Mucosa of descending colon (tissue), 3 donors: Measurements from ENCODE around the gene ABCA2. TPM values are rescaled to one million over a fixed set of nuclear protein-coding genes. Genes with fewer than 3 reads are reported as not detected.

ENCODE experiments used
- ATAC-seq: fragments of 200-7000 bp; cut with Tn5 transposase; one replicate; pipeline ENCODE4 v1.9.1; 2020; ENCODE audit warnings: mild to moderate bottlenecking, moderate library complexity
- DNase-seq, 3 donors: peaks; one replicate each; pipeline ENCODE4 v3.0.0-alpha.2; 2020
- H3K36me3 ChIP-seq: fragments of 200-600 bp; one replicate; pipeline ENCODE4 v1.8.0; 2021; ENCODE audit warnings: low read depth, mild to moderate bottlenecking
- H3K4me1 ChIP-seq: fragments of 200-600 bp; one replicate; pipeline ENCODE4 v1.8.0; 2021; ENCODE audit warnings: low read depth, mild to moderate bottlenecking
- H3K4me3 ChIP-seq: fragments of 200-600 bp; one replicate; pipeline ENCODE4 v1.8.0; 2021; ENCODE audit warnings: mild to moderate bottlenecking
- H3K9me3 ChIP-seq: fragments of 200-600 bp; one replicate; pipeline ENCODE4 v1.8.0; 2021; ENCODE audit warnings: mild to moderate bottlenecking
- intact Hi-C, 2 donors: fragments of 100-400 bp; cut with DNase I in 1 of 2; cut with micrococcal nuclease in 1 of 2; formaldehyde crosslinking; loops; one replicate each; pipeline versions ENCODE4 v1.11.0 to v1.11.1; 2022; cut with DNase I, micrococcal nuclease
- long read RNA-seq, 2 donors: library from polyadenylated mRNA; unstranded; transcript quantifications; one replicate each; pipeline ENCODE4 v2.0.0, GENCODE V29; 2019 to 2021
- total RNA-seq, 3 donors: library from RNA; stranded (reverse); fragmentation: NEBNext Ultra II Directional in 2 of 3; extraction: Animal tissue kit (Norgen Biotek cat#: 25700) in 2 of 3; gene quantifications; one replicate each; pipeline versions ENCODE4 v1.2.1 to v1.2.4, GENCODE V29; 2021 to 2023
- TF ChIP-seq, protein P1 (sequence below): fragments of 200-600 bp; IDR thresholded peaks from one replicate; pipeline ENCODE4 v1.8.0; 2022; ENCODE audit warnings: antibody characterized with exemption, mild to moderate bottlenecking
- donor health status: DM: no; HTN: no; CAD: no; lungs with moderate emphysema.
- donor health status: DM: no; HTN: no; CAD: no.
- donor health status: DM: no; HTN: yes; CAD: no.

The ABCA2 gene, protein sequence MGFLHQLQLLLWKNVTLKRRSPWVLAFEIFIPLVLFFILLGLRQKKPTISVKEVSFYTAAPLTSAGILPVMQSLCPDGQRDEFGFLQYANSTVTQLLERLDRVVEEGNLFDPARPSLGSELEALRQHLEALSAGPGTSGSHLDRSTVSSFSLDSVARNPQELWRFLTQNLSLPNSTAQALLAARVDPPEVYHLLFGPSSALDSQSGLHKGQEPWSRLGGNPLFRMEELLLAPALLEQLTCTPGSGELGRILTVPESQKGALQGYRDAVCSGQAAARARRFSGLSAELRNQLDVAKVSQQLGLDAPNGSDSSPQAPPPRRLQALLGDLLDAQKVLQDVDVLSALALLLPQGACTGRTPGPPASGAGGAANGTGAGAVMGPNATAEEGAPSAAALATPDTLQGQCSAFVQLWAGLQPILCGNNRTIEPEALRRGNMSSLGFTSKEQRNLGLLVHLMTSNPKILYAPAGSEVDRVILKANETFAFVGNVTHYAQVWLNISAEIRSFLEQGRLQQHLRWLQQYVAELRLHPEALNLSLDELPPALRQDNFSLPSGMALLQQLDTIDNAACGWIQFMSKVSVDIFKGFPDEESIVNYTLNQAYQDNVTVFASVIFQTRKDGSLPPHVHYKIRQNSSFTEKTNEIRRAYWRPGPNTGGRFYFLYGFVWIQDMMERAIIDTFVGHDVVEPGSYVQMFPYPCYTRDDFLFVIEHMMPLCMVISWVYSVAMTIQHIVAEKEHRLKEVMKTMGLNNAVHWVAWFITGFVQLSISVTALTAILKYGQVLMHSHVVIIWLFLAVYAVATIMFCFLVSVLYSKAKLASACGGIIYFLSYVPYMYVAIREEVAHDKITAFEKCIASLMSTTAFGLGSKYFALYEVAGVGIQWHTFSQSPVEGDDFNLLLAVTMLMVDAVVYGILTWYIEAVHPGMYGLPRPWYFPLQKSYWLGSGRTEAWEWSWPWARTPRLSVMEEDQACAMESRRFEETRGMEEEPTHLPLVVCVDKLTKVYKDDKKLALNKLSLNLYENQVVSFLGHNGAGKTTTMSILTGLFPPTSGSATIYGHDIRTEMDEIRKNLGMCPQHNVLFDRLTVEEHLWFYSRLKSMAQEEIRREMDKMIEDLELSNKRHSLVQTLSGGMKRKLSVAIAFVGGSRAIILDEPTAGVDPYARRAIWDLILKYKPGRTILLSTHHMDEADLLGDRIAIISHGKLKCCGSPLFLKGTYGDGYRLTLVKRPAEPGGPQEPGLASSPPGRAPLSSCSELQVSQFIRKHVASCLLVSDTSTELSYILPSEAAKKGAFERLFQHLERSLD (N-terminal part only)
- 10 to 100 TPM; 20.1 to 77.2 (median 48.0) TPM for total RNA-seq
- long read RNA-seq, donor 1, partial matches to known transcripts, result 26 of 35 reads
- long read RNA-seq, donor 1, other reads (novel, unspliced or antisense), result 9 of 35 reads
- long read RNA-seq, donor 2, result 0 reads

DNA sequence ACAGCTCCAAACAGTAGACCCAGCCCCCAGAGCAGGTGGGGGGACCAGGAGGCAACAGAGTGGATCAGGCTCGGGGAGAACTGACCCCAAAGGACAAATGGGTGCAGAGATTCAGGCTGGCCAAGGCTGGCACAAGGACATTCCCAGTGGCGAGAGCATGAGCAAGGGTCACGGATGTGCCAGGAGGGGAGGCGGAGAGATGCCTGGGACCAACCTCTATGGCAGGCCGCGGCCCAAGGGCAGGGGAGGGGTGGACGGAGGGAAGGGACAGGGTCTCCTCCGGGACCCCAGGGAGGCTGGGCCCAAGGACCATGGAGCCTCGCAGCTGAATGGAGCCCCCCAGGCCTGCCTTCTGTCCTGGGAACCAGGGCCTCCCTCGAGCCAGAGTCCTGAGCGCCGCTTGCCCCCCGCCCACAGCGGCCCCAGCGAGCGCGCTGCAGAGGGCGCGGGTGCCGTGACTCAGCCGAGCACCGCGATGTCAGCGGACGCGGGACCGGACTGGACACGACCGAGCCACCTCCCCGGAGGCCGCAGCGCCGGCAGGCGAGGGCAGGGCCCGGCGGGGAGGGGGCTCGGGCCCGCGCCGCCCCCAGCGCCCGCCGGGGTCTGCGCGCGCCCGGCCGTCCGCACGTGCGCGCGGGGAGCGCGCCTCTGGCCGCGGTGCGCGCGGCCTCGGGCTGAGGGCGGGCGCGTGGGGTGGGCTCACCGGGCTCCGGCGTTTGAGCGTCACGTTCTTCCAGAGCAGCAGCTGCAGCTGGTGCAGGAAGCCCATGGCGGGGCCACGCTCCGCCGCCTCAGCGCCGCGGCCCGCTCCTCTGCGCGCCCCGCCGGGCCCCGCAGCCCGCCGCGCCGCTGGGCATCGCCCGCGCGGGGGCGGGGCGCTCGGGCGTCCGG, at the start of gene ABCA2:
Gene ABCA2 (minus strand): TSS at position 869 of the 894 bp plus-strand sequence. CDS start 97 bp downstream, at position 772.
- no peak for DNase-seq
- intact Hi-C loops, result loop anchor here in 1 of 2 donors (5.0 kb wide), 1 partner anchor 240 kb away; no protein-coding TSS in a partner anchor
- no peaks in the 10 kb centered on the region for H3K36me3 ChIP-seq
- H3K4me1 ChIP-seq, result peaks cover 49% of the 10 kb centered on the region
- ATAC-seq, result no peak
- peak within 1 kb of the TSS; percentile 24 for H3K4me3 ChIP-seq
- H3K9me3 ChIP-seq, result no peaks in the 10 kb centered on the region
- TF ChIP-seq, protein P1, sequence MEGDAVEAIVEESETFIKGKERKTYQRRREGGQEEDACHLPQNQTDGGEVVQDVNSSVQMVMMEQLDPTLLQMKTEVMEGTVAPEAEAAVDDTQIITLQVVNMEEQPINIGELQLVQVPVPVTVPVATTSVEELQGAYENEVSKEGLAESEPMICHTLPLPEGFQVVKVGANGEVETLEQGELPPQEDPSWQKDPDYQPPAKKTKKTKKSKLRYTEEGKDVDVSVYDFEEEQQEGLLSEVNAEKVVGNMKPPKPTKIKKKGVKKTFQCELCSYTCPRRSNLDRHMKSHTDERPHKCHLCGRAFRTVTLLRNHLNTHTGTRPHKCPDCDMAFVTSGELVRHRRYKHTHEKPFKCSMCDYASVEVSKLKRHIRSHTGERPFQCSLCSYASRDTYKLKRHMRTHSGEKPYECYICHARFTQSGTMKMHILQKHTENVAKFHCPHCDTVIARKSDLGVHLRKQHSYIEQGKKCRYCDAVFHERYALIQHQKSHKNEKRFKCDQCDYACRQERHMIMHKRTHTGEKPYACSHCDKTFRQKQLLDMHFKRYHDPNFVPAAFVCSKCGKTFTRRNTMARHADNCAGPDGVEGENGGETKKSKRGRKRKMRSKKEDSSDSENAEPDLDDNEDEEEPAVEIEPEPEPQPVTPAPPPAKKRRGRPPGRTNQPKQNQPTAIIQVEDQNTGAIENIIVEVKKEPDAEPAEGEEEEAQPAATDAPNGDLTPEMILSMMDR, result no peak

DNA sequence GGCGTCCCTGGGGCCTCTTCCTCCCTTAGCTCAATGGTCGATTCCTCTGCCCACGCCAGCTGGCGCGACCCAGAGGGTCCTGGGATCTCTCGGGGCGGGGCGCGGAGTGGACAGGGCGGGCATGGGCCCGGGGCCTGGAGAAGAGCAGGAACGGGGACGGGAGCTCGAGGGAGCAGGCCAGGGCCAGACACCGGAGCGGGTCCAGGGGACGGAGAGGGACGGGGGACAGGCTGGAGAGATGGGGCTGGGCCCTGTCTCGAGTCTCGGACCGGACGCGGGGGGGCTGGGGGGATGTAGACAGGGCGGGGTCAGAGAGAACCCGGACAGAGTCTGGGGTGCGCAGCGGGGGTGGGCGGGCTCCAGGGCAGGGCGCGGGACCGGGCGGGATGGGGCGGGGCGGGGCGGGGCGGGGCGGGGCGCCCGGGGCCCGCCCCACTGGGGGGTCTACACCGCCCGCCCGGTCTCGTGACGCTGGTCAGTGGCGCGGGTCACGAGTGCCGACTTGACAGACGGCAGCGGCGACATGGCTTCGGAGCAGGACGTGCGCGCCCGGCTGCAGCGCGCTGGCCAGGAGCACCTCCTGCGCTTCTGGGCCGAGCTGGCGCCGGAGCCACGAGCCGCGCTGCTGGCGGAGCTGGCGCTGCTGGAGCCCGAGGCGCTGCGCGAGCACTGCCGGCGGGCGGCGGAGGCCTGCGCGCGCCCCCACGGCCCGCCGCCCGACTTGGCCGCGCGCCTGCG, 49.1 kb upstream of the ABCA2 start, which contains the start of gene UAP1L1:
Gene UAP1L1 (plus strand): TSS at position 508 of the 738 bp plus-strand sequence. CDS start 16 bp downstream, at position 524.
- Histone ChIP-seq H3K4me3 (peak within 1 kb of the TSS; percentile 31), H3K36me3 (no peaks in the 10 kb centered on the region), H3K9me3 (no peaks in the 10 kb centered on the region), H3K4me1 (peaks cover 21% of the 10 kb centered on the region)
- TF ChIP-seq, protein P1, result no peak
- intact Hi-C loops, result no loop called here
- peak; percentile 52 for ATAC-seq
- DNase-seq, result peak; percentile 79 to 91 (median 83)

DNA sequence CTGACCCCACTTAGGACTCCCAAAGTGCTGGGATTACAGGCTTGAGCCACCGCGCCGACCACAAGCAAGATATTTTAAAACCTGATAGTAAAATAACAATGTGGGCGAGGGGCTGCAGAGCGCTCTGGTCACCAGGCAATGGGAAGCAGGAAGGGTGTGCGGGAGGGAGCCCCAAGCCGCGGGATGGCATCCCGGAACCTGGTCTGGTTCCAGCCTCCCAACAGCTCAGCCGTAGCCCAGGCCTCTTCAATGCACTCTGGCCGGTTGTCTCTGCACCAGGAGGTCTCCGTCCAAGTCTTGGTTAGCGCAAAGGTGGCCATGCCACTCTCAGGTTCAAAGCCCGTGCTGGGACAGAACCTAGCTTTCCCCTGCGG, 48.6 kb upstream of the ABCA2 start:
- ATAC-seq, result no peak
- intact Hi-C loops, result no loop called here
- peaks cover 21% of the 10 kb centered on the region for H3K4me1 ChIP-seq
- no peak for DNase-seq
- no peaks in the 10 kb centered on the region for H3K9me3 ChIP-seq
- TF ChIP-seq, protein P1, result no peak
- H3K36me3 ChIP-seq, result no peaks in the 10 kb centered on the region
- H3K4me3 ChIP-seq, result no peak overlapping the region

DNA sequence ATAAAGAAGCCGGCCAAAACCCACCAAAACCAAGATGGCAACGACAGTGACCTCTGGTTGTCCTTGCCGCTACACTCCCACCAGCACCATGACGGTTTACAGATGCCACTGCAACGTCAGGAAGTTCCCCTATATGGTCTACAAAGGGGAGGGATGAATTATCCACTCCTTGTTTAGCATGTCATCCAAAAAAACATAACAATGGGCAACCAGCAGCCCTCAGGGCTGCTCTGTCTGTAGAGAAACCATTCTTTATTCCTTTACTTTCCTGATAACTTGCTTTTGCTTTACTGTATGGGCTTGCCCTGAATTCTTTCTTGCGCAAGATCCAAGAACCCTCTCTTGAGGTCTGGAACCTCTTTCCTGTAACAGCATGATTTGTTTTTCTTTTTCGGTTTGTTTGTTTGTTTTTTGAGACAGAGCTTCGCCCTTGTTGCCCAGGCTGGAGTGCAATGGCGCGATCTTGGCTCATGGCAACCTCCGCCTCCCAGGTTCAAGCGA, 47.3 kb upstream of the ABCA2 start:
- ATAC-seq, result no peak
- intact Hi-C loops, result no loop called here
- Histone ChIP-seq H3K4me3 (no peak overlapping the region), H3K9me3 (no peaks in the 10 kb centered on the region), H3K36me3 (no peaks in the 10 kb centered on the region), H3K4me1 (peaks cover 29% of the 10 kb centered on the region)
- DNase-seq, result no peak
- TF ChIP-seq, protein P1, result no peak
